Measurements from ENCODE around the gene CMSS1.
"Not testable (repeated sequence)": the region's sequence is repeated elsewhere in the genome, so short reads cannot be mapped to it uniquely, and the experiment has no call there.

The CMSS1 gene

DNA sequence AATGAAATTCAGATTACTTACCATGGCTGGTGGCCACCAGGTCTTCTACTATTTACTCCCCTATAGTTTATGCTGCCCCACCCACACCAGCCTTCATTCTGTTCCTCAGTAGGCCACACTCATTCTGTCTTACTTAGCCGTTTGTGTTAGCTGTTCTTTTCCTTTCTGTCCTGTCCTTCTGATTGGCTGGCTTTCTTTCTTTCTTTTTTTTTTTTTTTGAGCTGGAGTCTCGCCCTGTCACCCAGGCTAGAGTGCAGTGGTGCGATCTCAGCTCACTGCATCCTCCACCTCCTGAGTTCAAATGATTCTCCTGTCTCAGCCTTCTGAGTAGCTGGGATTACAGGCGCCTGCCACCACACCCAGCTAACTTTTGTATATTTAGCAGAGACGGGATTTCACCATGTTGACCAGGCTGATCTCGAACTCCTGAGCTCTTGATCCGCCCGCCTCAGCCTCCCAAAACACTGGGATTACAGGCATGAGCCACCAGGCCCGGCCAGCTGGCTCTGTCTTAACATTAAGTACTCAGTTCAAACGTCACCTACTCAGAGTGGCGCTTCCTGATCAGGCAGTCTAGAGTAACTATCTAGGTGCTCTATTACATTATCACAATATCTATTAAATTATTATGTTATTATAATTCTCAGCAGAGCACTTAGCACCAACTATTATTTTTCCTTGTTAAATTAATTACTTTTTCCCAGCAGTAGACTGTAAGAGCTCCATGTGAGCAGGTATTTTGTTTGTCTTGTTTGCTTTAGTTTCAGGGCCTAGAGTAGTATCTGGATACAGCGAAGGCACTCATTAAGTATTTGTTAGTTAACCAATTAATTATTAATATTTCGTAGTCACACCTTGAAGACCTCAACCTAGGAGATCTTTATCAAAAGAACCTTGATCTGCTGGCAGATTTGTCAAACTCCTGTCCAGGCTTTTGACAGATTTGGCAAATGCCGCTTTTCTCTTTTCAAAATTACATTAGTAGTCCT, 6.4 kb downstream of the CMSS1 start:
- DNase-seq = no peak

DNA sequence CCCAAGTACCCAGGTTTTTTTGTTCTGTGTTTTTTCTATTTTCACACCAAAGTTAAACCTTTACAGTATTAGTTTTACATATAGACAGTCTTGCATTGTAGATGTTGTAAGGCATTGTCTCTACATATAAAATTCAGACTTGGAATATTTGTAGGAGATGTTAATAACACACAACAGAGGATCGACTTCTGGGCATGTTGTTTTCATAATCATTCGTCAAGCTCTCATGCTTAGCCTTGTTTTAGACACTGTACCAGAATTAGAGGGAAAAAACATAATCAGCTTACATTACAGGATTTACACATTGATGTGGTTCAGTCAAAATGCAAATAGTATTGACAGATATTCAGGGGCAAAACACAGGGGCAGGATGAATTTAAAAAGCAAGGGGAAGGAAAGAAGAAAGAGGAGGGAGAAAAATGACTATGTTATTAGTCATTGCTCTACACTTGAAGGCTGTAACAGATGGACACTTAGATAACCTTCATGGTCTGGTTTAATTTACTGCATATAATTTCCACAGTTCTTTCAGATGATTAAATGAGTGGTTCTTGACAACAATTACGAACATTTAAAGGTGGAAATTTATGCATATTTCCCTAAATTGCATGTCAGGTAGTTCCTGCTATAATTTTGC, 7.5 kb downstream of the CMSS1 start:
- DNase-seq = no peak

DNA sequence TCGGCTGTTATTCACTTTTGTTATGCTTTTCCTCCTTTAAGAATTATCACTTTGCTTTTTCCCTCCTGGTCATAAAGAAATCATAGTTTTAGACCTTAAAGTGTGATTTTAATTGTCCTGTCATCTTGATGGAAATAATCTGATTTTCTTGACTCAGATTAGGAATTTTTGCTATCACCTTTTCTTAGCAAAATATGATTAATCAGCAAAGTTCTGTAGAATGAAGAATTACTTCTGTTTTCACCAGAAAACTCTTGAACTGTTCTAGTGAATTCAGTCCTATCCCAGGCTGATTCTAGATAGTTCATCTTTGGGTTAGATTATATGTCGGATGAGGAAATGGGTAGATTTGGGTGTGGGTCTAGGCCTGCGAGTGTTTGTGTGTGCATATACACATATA, 12.2 kb downstream of the CMSS1 start:
- DNase-seq = no peak

DNA sequence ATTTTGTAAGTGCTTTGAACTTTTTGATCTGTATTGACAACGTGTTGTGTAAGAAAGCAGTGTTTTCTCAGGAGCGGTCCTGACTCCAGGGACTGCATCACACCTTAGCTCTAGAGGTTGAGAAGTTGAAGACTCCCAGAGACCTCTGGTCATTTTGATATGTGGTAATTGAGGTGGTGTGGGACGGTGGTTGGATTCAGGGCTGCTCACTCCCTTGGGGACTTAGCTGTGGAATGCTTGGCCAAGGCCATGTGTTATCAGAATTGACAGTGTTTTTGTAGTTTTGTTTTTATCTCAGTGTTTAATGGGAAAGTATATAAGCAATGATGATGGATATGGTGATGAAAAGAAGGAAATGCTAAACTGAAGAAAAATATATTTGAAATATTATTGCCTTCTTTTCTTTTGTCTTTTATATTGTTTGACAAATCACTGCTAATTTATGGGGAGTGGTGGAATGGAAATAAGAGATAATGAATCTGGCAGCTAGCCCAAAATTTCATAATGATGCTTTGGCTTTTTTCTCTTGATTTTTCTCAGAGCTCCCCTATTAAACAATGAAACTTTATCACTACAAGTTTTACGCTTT, 16.0 kb downstream of the CMSS1 start:
- no peak for DNase-seq

DNA sequence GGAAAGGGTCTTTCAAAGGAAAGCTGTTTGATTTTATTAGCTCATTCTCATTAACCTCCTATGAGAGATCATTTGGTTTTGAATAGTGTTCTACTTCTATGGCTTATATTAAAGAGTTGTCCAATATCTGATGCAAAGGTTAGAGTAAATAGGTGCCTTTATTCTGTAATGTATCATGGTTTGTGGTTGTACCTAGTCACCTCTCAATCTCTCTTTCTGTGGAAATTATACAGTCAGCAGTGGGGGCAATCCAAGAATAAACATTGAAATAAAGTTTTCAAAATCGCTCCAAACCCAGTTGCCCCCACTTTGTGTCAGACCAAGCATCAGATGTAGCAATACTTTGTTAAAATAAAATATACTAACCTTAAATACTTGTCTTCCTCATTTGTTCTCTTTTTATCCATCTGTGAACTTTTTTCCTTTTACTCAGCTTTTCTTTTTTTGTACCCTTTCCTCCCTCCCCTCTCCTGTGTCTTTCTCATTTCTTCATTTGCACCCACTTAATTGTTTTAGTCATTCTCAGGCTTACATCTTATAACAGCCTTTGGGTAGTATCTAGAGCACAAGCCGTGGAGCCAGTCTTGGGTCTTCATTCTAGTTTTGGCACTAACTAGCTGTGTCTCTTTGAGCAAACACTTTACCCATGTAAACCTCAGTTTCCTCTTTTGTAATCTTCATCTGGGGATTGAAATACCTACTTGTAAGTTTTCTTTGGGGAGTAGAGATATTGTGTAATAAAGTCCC, 16.7 kb downstream of the CMSS1 start:
- DNase-seq = no peak

DNA sequence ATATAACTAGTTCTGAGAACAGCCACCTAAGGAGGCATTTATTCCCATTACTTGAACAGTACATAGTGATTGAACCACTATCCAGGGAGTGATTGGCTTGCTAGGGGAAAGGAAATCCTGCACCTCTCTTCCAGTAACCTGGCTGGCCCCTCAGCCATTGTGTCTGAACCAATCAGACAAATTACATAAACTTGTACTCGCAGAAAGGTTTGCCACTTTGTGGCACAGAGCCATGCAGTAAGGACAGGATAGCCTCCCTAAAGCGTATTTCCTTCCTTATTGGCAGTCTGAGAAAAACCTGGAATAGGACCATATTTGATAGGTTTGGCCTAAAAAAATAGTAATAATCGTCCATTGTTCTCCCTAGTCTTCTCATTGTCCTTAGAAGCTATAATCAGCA, 19.0 kb downstream of the CMSS1 start:
- DNase-seq = no peak

DNA sequence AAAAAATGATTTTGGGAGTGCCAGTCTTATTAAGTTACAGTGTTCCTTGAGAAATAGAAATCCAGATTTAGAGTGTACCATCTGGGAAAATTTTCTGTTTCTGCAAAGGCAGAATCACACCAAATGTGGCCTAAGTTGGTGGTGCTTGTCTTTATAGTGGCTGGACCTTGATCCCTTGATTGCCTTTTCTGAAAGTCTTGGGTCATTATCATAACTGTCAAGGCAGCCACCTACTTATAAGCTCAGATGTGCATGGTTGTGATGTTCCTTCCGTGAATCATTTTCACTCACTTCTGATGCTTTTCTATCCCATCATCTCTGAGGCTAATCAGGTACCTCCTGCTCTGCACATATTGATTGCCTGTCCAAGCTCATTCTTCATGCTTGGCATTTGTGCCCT, 20.1 kb downstream of the CMSS1 start:
- DNase-seq = no peak

DNA sequence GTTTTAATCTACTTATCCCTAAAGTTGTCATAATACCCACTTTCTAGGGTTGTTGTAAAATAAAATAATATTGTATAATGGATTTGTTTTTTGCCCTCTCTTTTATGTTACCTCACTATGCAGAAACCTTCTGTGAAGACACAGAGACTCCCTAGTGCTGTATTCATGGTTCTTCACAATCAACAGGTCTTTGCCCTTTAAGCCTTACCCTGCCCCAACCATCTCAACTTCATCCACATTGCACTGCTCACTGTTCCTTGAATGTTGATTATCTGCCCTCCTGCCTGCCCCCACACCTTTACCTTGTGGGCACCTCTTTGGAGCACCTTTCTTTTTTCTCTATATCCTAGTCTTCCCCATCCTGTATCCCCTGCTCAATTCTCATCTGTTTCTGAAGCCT, 21.1 kb downstream of the CMSS1 start:
- no peak for DNase-seq

DNA sequence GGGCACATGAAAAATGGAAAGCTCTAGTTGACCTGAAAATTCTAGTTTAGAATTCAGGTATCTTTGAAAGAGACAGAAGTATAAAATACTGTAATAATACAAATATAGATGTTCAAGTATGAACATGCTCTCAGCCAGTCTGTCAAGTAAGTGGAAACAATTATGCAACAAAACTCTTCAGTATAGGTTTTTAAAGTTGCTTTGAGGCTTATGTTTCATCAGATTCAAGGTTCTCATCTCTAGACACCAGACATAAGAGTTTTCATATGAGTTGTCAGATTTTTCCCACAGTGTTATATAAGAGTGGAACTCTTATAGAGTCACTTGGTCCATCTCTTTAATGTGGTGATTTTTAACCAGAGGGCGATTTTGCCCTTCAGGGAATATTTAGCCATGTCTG, 22.0 kb downstream of the CMSS1 start:
- DNase-seq = no peak

DNA sequence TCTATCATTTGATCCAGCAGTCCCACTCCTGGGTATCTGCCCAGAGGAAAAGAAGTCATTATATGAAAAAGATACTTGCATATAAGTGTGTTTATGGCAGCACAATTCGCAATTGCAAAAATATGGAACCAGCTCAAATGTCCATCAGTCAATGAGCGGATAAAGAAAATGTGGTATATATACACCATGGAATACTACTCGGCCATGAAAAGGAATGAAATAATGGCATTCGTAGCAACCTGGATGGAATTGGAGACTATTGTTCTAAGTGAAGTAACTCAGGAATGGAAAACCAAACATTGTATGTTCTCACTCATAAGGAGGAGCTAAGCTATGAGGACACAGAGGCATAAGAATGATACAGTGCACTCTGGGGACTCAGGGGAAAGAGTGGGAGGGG, 24.3 kb downstream of the CMSS1 start:
- not testable (repeated sequence) for DNase-seq

DNA sequence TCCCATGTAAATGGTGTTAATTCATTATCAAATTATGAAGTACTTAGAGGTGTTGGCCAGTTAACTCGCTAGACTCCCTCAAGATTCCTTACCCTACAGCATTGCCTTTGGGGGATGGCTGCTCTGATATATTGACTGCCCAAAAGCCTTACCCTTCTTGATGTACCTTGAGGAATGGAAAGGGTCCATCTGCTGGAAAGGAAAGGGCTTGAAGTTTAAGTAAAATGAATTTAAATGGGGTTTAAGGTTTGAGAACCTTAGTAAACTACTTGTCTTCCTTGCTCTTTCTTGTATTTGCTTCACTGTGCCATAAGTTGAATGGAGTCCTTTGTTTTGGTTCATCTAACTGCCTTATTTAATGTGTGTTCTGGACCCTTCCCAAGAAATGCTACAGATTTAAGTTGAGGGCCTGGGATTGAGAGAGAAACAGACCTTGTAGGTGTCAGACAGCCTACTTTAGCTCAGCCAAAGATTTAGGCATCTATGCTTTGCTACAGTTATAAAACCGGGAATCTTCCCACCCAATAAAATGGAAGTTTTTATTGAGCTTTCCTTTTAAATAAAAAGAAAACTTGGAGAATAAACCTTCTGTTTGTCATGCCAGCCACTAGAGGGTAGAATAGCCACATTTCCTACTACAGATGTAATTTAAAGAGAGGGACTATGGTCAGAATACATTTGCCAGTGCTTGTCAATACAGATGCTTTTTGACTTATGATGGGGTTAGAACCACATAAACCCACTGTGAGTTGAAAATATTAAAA, 25.3 kb downstream of the CMSS1 start:
- DNase-seq = no peak

DNA sequence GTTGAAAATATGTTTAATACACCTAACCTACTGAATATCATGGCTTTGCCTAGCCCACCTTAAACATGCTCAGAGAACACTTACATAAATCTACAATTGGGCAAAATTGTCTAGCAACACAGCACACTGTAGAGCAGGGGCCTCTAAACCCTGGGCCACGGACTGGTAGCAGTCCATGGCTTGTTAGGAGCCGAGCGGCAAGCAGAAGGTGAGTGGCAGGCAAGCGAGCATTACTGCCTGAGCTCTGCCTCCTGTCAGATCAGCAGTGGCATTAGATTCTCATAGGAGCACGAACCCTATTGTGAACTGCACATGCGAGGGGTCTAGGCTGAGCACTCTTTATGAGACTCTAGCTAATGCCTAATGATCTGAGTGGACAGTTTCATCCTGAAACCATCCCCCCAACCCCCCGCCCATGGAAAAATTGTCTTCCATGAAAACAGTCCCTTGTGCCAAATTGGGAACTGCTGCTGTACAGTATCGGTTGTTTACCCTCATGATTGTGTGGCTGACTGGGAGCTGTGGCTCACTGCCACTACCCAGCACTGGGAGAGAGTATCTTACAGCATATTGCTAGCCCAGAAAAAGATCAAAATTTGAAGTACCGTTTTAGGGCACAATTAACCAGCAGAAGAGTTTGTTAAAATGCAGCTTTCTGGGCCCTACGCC, 26.1 kb downstream of the CMSS1 start:
- no peak for DNase-seq

DNA sequence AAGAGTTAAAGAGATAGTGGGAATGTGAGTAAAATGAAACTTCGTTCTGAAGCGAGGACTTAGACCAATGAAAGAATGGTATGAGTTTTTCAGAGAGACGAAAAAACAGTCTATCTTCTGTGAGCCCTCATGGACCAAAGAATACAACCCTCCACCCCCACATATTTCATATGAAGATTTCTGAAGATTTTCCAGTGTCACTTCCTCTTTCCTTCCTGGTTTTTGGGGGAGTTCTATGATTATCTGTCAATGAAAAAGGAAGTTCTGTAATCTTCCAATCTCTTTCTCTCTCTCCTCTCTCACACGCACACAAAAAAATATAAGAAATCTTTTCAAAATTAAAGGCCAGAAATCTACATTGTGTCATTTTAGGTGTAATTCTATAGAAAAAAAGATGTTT, 27.7 kb downstream of the CMSS1 start:
- DNase-seq = no peak

DNA sequence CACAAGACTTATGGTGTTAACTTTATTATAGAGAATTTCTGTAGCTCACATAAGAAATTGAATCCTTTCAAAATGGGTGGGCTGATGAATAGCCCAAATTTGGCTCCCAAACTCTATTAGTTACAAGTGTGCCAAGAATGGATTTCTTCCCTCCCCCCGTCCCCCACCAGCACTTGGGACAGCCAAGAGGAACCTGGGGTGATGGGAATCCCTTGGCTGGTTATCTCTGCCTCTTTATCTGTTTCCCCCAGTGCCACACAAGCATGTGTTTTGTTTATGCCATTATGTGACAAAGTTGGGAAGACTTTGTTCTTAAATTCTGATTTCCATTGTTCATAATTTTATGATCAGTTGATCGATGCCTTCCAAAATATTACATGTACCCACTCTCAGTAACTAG, 28.3 kb downstream of the CMSS1 start:
- DNase-seq = no peak

DNA sequence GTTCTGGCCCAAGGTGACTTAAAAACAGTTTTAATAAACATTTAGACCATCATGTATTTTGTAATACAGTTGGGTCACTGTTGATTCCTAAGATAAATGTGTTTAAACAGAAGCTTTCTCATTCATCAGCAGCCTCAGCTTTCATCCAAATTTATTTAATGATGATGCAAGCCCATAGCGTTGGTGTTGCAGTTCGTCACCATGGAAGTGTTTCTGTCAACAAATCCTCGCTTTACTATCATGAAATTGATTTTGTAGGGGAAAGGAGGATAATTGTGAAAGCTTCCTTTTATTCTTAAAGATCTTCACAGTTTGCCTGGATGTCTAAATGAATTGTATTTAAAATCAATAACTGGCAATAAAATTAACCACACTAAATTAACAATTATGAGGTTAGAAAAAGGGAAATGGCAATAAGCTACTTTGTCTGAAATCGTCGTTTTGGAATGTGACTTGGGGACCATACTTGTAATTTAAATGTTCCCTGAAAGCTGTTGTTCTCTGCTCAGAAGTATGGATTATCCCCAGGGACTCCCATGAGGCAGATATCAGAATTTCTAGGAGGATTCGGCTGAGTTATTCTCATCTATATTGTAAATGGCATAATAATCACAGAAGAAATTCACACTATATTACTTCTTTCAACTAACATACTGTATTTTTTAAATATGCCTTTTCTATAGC, 29.0 kb downstream of the CMSS1 start:
- no peak for DNase-seq

DNA sequence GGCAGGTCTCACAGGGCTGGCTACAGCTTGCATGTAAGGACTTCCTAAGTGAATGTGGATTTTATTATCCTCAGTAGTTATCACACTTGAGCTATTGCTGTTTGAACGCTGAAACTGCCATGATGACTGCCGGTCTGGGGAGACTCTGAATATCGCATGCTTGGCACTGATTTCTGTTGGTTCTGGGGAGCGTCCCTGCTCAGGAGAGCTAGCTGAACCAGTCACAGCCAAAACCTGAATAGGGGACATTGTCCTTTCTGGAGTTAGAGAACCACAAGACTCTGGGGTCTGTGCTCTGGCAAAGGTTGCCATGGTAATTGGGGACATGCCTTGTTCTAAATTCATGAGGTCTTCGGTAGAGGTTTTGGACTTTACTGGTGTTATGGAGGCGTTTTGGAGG, 30.8 kb downstream of the CMSS1 start:
- DNase-seq = no peak

DNA sequence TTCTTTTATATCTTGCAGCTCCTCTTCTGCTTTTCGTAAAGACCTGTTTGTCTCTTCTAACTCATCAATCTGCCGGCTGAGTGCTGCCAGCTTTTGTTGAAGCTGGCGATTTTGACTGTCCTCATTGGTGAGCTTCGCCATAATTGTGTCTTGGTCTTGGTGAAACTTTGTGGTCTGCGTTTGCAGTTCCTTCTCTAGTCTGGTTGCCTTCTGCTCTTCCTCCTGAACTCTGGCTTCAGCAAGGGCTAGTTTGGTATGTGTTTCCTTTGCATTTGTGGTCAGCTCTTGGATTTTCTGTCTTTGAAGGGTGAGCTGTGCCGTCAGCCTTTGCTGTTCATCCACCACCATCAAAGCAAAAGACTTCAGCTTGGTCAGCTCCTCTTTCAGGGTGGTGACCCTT, 32.9 kb downstream of the CMSS1 start:
- DNase-seq = no peak

DNA sequence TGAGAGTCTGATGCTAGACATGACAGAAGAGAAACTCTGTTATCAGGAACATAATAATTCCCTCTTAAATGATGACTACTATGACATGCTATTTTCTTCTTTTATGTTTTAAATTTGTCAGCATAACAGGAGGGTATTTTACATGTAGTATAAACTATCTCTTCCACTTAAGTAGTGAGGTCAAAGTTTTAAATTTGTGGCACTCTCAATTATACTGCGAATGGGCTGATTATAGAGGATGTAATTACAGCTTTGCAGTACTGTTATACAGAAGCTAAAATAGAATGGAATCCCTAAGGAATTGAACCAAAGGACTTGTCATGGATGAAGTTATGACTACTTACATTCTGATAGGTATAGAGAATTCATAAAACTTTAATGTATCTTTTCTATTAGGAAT, 34.3 kb downstream of the CMSS1 start:
- DNase-seq = no peak

DNA sequence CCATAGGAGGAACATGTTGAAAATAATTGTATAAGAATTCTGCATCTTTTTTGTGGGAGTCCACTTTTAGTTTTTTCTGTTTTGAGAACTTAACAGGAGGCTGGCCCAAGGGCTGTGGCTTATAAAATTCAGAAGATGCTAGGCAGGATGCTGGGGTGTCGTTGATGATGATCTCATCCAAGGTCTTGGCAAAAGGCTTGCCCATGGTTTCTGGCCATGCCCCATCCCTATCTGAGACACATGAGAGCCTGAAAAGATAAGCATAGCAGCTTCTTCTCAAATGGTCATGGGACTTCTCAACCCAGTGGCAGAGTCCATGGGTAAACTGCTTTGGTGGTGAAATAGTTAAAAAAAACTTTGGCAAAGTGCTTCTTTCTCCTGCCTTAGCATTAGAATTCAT, 35.2 kb downstream of the CMSS1 start:
- no peak for DNase-seq

DNA sequence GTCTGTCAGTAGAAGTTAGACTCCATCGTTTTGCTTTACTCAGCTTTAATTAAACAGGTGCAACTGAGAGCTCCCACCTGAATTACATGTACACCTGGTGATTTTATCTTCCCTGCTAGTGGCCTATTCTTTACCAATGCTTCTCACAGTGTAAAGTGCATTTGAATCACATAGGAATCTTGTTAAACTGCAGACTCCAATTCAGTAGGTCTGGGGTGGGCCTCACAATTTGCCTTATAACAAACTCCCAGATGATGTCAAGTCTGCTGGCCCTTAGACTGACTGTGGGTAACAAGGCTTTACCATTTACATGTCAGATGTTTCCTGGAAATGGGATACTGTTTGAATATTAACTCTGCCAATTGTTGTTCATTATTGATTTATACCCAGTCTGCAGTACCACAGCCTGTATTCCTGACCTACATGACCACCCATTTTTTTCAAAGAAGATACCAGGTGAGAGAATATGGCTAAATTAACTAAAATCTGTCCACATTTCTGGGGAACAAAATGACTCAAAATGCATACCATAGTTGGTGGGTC, 37.2 kb downstream of the CMSS1 start:
- no peak for DNase-seq

DNA sequence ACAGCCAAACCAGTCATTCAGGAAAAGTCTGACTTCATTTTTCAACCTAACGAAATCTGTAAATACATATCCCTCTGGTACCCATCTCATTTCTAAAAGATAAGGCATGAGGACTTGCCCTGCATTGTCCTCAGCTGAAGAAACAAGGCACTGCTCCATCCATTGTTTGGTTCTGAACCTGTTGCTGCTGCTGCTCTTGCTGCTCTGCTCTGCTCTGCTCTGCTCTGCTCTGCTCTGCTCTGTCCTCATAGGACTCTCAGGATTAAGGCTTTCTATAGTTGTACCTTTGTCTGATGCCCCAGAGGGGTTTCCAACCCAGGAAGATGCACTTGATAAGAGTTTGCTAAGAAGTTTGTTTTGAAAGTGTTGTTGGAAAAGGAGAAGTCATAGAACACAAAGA, 38.2 kb downstream of the CMSS1 start:
- DNase-seq = no peak
